HG03064 (cell line): ENCODE results near the gene PLXNA3.

Experiments
- ATAC-seq: cut with Tn5 transposase; IDR thresholded peaks from one replicate; pipeline ENCODE4 v1.9.1; 2021; ENCODE audit warnings: low read depth; ENCODE audit not compliant: unreplicated experiment

Gene PLXNA3

GRCh38 chrX:154434394-154435168 is 23.5 kb upstream of the PLXNA3 start:
- ATAC-seq = no peak

GRCh38 chrX:154435171-154435733 is 22.8 kb upstream of the PLXNA3 start:
- no peak for ATAC-seq

GRCh38 chrX:154436374-154436982 is 21.6 kb upstream of the PLXNA3 start:
- ATAC-seq = no peak

GRCh38 chrX:154436983-154437752 is 20.9 kb upstream of the PLXNA3 start, which contains the start of gene GDI1:
TSS of gene GDI1 (plus strand) at chrX:154437154. CDS start at chrX:154437255, 101 bp downstream.
- ATAC-seq = no peak

GRCh38 chrX:154437971-154438893 is 19.8 kb upstream of the PLXNA3 start:
- ATAC-seq = no peak

GRCh38 chrX:154439841-154440240 is 18.2 kb upstream of the PLXNA3 start:
- no peak for ATAC-seq

GRCh38 chrX:154440623-154441357 is 17.3 kb upstream of the PLXNA3 start:
- no peak for ATAC-seq

GRCh38 chrX:154441564-154441963 is 16.5 kb upstream of the PLXNA3 start:
- ATAC-seq = no peak

- no peak for ATAC-seq
Measured at GRCh38 chrX:154441984-154442707, 15.9 kb upstream of the PLXNA3 start.

- ATAC-seq = no peak
Measured at GRCh38 chrX:154443479-154443910, 14.6 kb upstream of the PLXNA3 start.

GRCh38 chrX:154443992-154444754 is 13.9 kb upstream of the PLXNA3 start, which contains the start of gene FAM50A:
TSS of gene FAM50A (plus strand) at chrX:154444141. CDS start at chrX:154444236, 95 bp downstream.
- peak; percentile 79 for ATAC-seq

- ATAC-seq = no peak
Measured at GRCh38 chrX:154444755-154445246, 13.3 kb upstream of the PLXNA3 start.

- no peak for ATAC-seq
Measured at GRCh38 chrX:154445776-154446175, 12.3 kb upstream of the PLXNA3 start.

GRCh38 chrX:154446430-154446829 is 11.7 kb upstream of the PLXNA3 start:
- no peak for ATAC-seq

- no peak for ATAC-seq
Measured at GRCh38 chrX:154448484-154448883, 9.6 kb upstream of the PLXNA3 start.

- no peak for ATAC-seq
Measured at GRCh38 chrX:154449618-154450017, 8.5 kb upstream of the PLXNA3 start.

- no peak for ATAC-seq
Measured at GRCh38 chrX:154450312-154450711, 7.8 kb upstream of the PLXNA3 start.

GRCh38 chrX:154452823-154453222 is 5.3 kb upstream of the PLXNA3 start:
- no peak for ATAC-seq
